ENCODE data around the gene YY1.
A peak's percentile ranks its signal among the peaks of the same experiment; 100 is the strongest.

Gene YY1

DNA sequence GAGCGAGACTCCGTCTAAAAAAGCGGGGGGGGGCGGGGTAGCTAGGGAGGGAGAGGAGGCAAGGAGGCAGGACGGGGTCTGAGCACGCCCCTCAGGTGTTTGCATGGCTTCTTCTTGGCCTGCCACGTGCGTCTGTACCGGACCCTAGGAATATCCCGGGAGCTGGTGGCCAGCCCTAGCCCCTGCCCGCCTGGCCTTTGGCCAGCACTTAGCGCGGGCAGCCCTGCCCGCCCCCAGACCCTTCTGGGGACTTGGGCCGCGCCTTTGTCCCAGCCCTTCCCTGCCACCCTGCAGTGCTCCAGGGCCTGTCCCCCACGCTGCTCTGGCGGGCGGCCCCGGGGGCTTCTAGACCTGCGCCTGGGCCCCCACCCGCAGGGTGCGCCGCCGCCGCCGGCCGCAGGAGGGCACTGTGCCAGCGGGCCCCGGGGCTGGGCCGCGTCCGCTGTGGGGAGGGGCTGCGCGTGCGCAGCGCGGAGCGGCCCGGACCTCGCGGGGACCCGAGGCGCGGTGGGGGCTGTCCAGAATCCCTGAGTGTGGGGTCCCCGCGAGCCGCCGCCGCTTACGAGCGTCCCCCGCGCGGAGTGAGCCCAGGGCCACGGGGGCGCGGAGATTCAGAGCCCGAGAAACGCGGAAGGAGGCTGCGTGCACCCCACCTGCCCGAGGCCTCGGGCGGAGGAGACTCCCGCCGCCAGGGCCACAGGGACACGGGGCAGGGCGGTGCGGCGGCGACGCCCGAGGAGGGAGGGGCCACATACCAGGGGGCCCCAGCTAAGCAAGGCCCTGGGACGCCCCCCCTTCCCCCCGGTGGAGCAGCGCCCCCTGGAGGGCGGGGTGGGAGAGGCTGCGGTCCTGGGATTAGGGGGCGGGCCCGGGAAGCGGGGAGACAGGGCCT, 46.3 kb downstream of the YY1 start:
- H3K36me3 ChIP-seq (ENCODE audit: control insufficient read depth, low read length): peaks cover 9% of the 10 kb centered on the region
- no peaks in the 10 kb centered on the region for H3K27me3 ChIP-seq (ENCODE audit: control insufficient read depth, low read length)
- H3K4me2 ChIP-seq (ENCODE audit: low read length): peak overlapping the region; percentile 91
- peaks cover 8% of the 10 kb centered on the region; the same call in 1 of the 2 replicates for H4K20me1 ChIP-seq (ENCODE audit: control insufficient read depth, insufficient read depth, low read depth, low read length)
- TF ChIP-seq, protein P1, sequence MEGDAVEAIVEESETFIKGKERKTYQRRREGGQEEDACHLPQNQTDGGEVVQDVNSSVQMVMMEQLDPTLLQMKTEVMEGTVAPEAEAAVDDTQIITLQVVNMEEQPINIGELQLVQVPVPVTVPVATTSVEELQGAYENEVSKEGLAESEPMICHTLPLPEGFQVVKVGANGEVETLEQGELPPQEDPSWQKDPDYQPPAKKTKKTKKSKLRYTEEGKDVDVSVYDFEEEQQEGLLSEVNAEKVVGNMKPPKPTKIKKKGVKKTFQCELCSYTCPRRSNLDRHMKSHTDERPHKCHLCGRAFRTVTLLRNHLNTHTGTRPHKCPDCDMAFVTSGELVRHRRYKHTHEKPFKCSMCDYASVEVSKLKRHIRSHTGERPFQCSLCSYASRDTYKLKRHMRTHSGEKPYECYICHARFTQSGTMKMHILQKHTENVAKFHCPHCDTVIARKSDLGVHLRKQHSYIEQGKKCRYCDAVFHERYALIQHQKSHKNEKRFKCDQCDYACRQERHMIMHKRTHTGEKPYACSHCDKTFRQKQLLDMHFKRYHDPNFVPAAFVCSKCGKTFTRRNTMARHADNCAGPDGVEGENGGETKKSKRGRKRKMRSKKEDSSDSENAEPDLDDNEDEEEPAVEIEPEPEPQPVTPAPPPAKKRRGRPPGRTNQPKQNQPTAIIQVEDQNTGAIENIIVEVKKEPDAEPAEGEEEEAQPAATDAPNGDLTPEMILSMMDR (IDR thresholded peaks at IDR 0.05; ENCODE audit: low read depth, low read length, poor library complexity, severe bottlenecking): peak; percentile 86
- TF ChIP-seq EZH2phosphoT487 (IDR thresholded peaks at IDR 0.05; ENCODE audit: borderline replicate concordance, low read length): no peak
- H3K79me2 ChIP-seq (ENCODE audit: control insufficient read depth, low read length): peaks cover 8% of the 10 kb centered on the region
- H3K27ac ChIP-seq (ENCODE audit: low read depth, low read length): peak overlapping the region; percentile 45
- H3K9me2 ChIP-seq (replicated peaks; ENCODE audit: control insufficient read depth, low read length): no peaks in the 10 kb centered on the region
- H3K9me3 ChIP-seq (ENCODE audit: control insufficient read depth, insufficient read depth, low read length): no peaks in the 10 kb centered on the region
- peaks cover 15% of the 10 kb centered on the region for H3K4me1 ChIP-seq (ENCODE audit: control insufficient read depth, low read length)
- H3K4me3 ChIP-seq (ENCODE audit: low read length): peak overlapping the region; percentile 89
- H3F3A ChIP-seq (ENCODE audit: control insufficient read depth, insufficient read depth): peaks cover 25% of the 10 kb centered on the region

DNA sequence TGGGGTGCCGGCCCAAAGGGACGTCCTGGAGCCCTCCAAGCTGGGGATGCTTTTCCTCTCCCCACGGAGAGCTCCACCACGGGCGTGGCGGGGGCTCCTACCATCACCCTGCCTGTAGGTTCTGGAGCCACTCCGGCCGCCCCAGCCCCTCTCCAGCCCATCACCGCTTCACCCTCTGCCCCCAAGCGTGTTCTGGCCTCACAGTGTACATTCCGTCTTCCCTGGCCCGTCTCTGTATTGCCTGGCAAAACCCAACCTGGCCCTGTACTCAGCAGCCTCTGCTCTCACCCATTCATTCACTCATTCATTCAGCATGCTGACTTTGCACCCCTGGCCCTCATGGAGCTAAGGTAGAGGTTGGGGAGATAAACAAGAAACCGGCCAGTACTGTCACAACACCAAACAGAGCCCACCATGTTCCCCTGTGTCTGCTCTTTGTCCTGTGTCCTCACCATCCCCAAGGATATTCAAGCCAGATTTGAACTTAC, 47.0 kb downstream of the YY1 start:
- Histone ChIP-seq H3K9me3 (ENCODE audit: control insufficient read depth, insufficient read depth, low read length) (no peaks in the 10 kb centered on the region), H3K79me2 (ENCODE audit: control insufficient read depth, low read length) (peaks cover 4% of the 10 kb centered on the region; the same call in 1 of the 2 replicates), H3K36me3 (ENCODE audit: control insufficient read depth, low read length) (peaks cover 5% of the 10 kb centered on the region; the same call in 1 of the 2 replicates), H3K4me2 (ENCODE audit: low read length) (peak overlapping the region; percentile 91), H4K20me1 (ENCODE audit: control insufficient read depth, insufficient read depth, low read depth, low read length) (peaks cover 7% of the 10 kb centered on the region; the same call in 1 of the 2 replicates), H3K27me3 (ENCODE audit: control insufficient read depth, low read length) (no peaks in the 10 kb centered on the region), H3K27ac (ENCODE audit: low read depth, low read length) (no peak overlapping the region), H3K9me2 (replicated peaks; ENCODE audit: control insufficient read depth, low read length) (no peaks in the 10 kb centered on the region), H3F3A (ENCODE audit: control insufficient read depth, insufficient read depth) (peaks cover 24% of the 10 kb centered on the region), H3K4me3 (ENCODE audit: low read length) (peak overlapping the region; percentile 89), H3K4me1 (ENCODE audit: control insufficient read depth, low read length) (peaks cover 15% of the 10 kb centered on the region)
- TF ChIP-seq EZH2phosphoT487 (IDR thresholded peaks at IDR 0.05; ENCODE audit: borderline replicate concordance, low read length): no peak
- TF ChIP-seq, protein P1 (IDR thresholded peaks at IDR 0.05; ENCODE audit: low read depth, low read length, poor library complexity, severe bottlenecking): peak; percentile 39

DNA sequence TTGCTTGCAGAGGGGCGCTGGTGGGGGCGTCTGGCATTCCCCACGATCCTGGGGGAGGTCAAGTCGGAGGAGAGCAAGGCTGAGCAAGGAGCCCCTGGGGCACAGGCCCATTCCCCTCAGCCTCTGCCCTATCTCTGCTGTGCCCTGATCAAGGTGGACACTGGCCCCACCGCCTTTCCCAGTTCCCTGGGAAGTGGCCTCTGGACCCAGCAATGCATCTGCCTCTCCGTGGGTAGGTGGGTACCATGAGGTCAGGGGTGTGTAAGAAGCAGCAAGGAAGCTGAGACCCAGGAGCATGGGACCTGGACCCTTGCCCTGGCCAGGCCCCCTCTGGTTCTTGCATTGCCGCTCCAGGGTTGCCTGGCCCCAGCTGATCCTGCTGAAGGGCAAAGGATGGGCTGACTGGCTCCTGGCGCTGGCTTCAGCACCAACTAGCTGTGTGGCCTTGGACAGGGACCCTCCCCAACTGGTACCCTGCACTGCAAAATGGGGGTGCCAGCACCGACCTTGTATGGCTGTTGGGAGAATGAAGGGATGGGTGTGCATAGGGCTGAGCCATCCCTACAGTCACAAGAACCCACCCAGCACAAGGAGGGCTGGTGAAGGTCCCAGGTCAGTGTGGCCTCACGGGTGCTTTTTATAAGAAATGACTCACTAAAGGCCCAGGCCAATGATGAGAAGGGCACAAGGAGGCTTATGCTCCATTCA, 47.7 kb downstream of the YY1 start:
- no peak overlapping the region for H3K4me3 ChIP-seq (ENCODE audit: low read length)
- no peak overlapping the region for H3K27ac ChIP-seq (ENCODE audit: low read depth, low read length)
- no peaks in the 10 kb centered on the region for H3K9me3 ChIP-seq (ENCODE audit: control insufficient read depth, insufficient read depth, low read length)
- peaks cover 7% of the 10 kb centered on the region; the same call in 1 of the 2 replicates for H4K20me1 ChIP-seq (ENCODE audit: control insufficient read depth, insufficient read depth, low read depth, low read length)
- no peaks in the 10 kb centered on the region for H3K27me3 ChIP-seq (ENCODE audit: control insufficient read depth, low read length)
- peaks cover 21% of the 10 kb centered on the region for H3F3A ChIP-seq (ENCODE audit: control insufficient read depth, insufficient read depth)
- H3K4me1 ChIP-seq (ENCODE audit: control insufficient read depth, low read length): peaks cover 15% of the 10 kb centered on the region
- H3K79me2 ChIP-seq (ENCODE audit: control insufficient read depth, low read length): peaks cover 4% of the 10 kb centered on the region; the same call in 1 of the 2 replicates
- TF ChIP-seq EZH2phosphoT487 (IDR thresholded peaks at IDR 0.05; ENCODE audit: borderline replicate concordance, low read length): no peak
- TF ChIP-seq, protein P1 (IDR thresholded peaks at IDR 0.05; ENCODE audit: low read depth, low read length, poor library complexity, severe bottlenecking): no peak
- H3K9me2 ChIP-seq (replicated peaks; ENCODE audit: control insufficient read depth, low read length): no peaks in the 10 kb centered on the region
- H3K4me2 ChIP-seq (ENCODE audit: low read length): no peak overlapping the region
- H3K36me3 ChIP-seq (ENCODE audit: control insufficient read depth, low read length): peaks cover 2% of the 10 kb centered on the region; the same call in 1 of the 2 replicates

Data from DOHH2 (cell line).